ENCODE measurements around the gene CAMSAP1.
"Not testable (repeated sequence)": the region's sequence is repeated elsewhere in the genome, so short reads cannot be mapped to it uniquely, and the experiment has no call there.

Gene CAMSAP1

GRCh38 chr9:135898634-135899407 lies 8.5 kb downstream of the CAMSAP1 start:
- DNase-seq (ENCODE audit: low read depth in 2 of 2, low spot score in 1 of 2) = no peak

- DNase-seq (ENCODE audit: low read depth in 2 of 2, low spot score in 1 of 2) = no peak
These were observed 10.7 kb downstream of the CAMSAP1 start for GRCh38 chr9:135896626-135897025.

- no peak for DNase-seq (ENCODE audit: low read depth in 2 of 2, low spot score in 1 of 2)
These were observed 11.1 kb downstream of the CAMSAP1 start for GRCh38 chr9:135896205-135896604.

- DNase-seq (ENCODE audit: low read depth in 2 of 2, low spot score in 1 of 2) = no peak
These were observed 12.0 kb downstream of the CAMSAP1 start for GRCh38 chr9:135895202-135895848.

- DNase-seq (ENCODE audit: low read depth in 2 of 2, low spot score in 1 of 2) = no peak
These were observed 14.2 kb downstream of the CAMSAP1 start for GRCh38 chr9:135893104-135893503.

- DNase-seq (ENCODE audit: low read depth in 2 of 2, low spot score in 1 of 2) = not testable (repeated sequence)
These were observed 15.0 kb downstream of the CAMSAP1 start for GRCh38 chr9:135892327-135892726.

- DNase-seq (ENCODE audit: low read depth in 2 of 2, low spot score in 1 of 2) = no peak
These were observed 16.2 kb downstream of the CAMSAP1 start for GRCh38 chr9:135891027-135891631.

- no peak for DNase-seq (ENCODE audit: low read depth in 2 of 2, low spot score in 1 of 2)
These were observed 16.9 kb downstream of the CAMSAP1 start for GRCh38 chr9:135890190-135891026.

- DNase-seq (ENCODE audit: low read depth in 2 of 2, low spot score in 1 of 2) = no peak
These were observed 17.7 kb downstream of the CAMSAP1 start for GRCh38 chr9:135889564-135890189.

GRCh38 chr9:135888766-135889394 lies 18.5 kb downstream of the CAMSAP1 start:
- no peak for DNase-seq (ENCODE audit: low read depth in 2 of 2, low spot score in 1 of 2)

GRCh38 chr9:135888126-135888765 lies 19.1 kb downstream of the CAMSAP1 start:
- no peak for DNase-seq (ENCODE audit: low read depth in 2 of 2, low spot score in 1 of 2)

- peak; percentile 9 to 40 for DNase-seq (ENCODE audit: low read depth in 2 of 2, low spot score in 1 of 2)
These were observed 19.7 kb downstream of the CAMSAP1 start for GRCh38 chr9:135887585-135888050.

- DNase-seq (ENCODE audit: low read depth in 2 of 2, low spot score in 1 of 2) = no peak
These were observed 20.3 kb downstream of the CAMSAP1 start for GRCh38 chr9:135887021-135887507.

GRCh38 chr9:135886147-135886981 lies 21.0 kb downstream of the CAMSAP1 start:
- DNase-seq (ENCODE audit: low read depth in 2 of 2, low spot score in 1 of 2) = no peak

- no peak for DNase-seq (ENCODE audit: low read depth in 2 of 2, low spot score in 1 of 2)
These were observed 22.1 kb downstream of the CAMSAP1 start for GRCh38 chr9:135885100-135885853.

- no peak for DNase-seq (ENCODE audit: low read depth in 2 of 2, low spot score in 1 of 2)
These were observed 22.9 kb downstream of the CAMSAP1 start for GRCh38 chr9:135884328-135885035.

GRCh38 chr9:135883410-135884089 lies 23.8 kb downstream of the CAMSAP1 start:
- no peak for DNase-seq (ENCODE audit: low read depth in 2 of 2, low spot score in 1 of 2)

Measured in stimulated activated CD8-positive, alpha-beta memory T cell treated with anti-CD3 and anti-CD28 coated beads, Interleukin-4, amount 100 ng/mL, for 4 hours (primary cell).